NCI-H1436 (cell line): Measurements from ENCODE around the gene MLNR.

Source experiments
- DNase-seq: peaks from one replicate; lab custom pipeline; 2025; lab: John Stamatoyannopoulos, UW

Gene MLNR

GRCh38 chr13:49220036-49220855 lies at the start of gene MLNR:
Gene MLNR (plus strand): TSS chr13:49220338. CDS start chr13:49220338, 0 bp downstream.
- no peak for DNase-seq

- no peak for DNase-seq
Observed at GRCh38 chr13:49171359-49171758, 48.8 kb upstream of the MLNR start.

- DNase-seq: no peak
Observed at GRCh38 chr13:49183672-49184325, 36.3 kb upstream of the MLNR start.

GRCh38 chr13:49184621-49185020 lies 35.5 kb upstream of the MLNR start:
- DNase-seq: no peak

GRCh38 chr13:49185264-49185663 lies 34.9 kb upstream of the MLNR start:
- DNase-seq: no peak

GRCh38 chr13:49190901-49191300 lies 29.2 kb upstream of the MLNR start:
- DNase-seq: no peak

GRCh38 chr13:49206641-49207040 lies 13.5 kb upstream of the MLNR start:
- DNase-seq: no peak

- DNase-seq: no peak
Observed at GRCh38 chr13:49208619-49209018, 11.5 kb upstream of the MLNR start.

GRCh38 chr13:49210114-49210513 lies 10.0 kb upstream of the MLNR start:
- no peak for DNase-seq

GRCh38 chr13:49210669-49211068 lies 9.5 kb upstream of the MLNR start:
- DNase-seq: no peak

- no peak for DNase-seq
Observed at GRCh38 chr13:49213539-49213938, 6.6 kb upstream of the MLNR start.

- no peak for DNase-seq
Observed at GRCh38 chr13:49213997-49214916, 5.9 kb upstream of the MLNR start.

GRCh38 chr13:49214917-49215376 lies 5.2 kb upstream of the MLNR start:
- no peak for DNase-seq

- DNase-seq: no peak
Observed at GRCh38 chr13:49216334-49216733, 3.8 kb upstream of the MLNR start.

GRCh38 chr13:49217962-49218492 lies 2.1 kb upstream of the MLNR start:
- no peak for DNase-seq

GRCh38 chr13:49218493-49219051 lies 1.6 kb upstream of the MLNR start:
- DNase-seq: no peak

- DNase-seq: no peak
Observed at GRCh38 chr13:49219647-49220035, 497 bp upstream of the MLNR start.

- no peak for DNase-seq
Observed at GRCh38 chr13:49220856-49221589, 885 bp downstream of the MLNR start.

- DNase-seq: no peak
Observed at GRCh38 chr13:49221590-49221965, 1.4 kb downstream of the MLNR start.

GRCh38 chr13:49225223-49226042 lies 5.3 kb downstream of the MLNR start:
- DNase-seq: no peak
